H1 (cell line): ENCODE results near the gene SLIT3.

Experiments
- CEBPB ChIP-seq: IDR thresholded peaks from 2 replicates; pipeline ENCODE4 v1.6.1; 2012; ENCODE audit warnings: low read depth, low read length
- CHD2 ChIP-seq: IDR thresholded peaks from 2 replicates; pipeline ENCODE4 v1.6.1; 2012; ENCODE audit warnings: low read length, improper control_type of control experiment
- EZH2 ChIP-seq: fragments of 200-600 bp; sonication (generic); IDR thresholded peaks from 2 replicates; pipeline ENCODE4 v1.7.1; 2012; ENCODE audit warnings: low read depth, mild to moderate bottlenecking, moderate library complexity, low read length, inconsistent platforms; ENCODE audit not compliant: severe bottlenecking
- GTF2F1 ChIP-seq: IDR thresholded peaks from 2 replicates; pipeline ENCODE4 v1.6.1; 2012; ENCODE audit warnings: low read depth, low read length, improper control_type of control experiment, borderline replicate concordance
- MAFK ChIP-seq: IDR thresholded peaks from 2 replicates; pipeline ENCODE4 v1.6.1; 2012; ENCODE audit warnings: low read depth, mild to moderate bottlenecking, improper control_type of control experiment, low read length
- POLR2A ChIP-seq, 2 experiments: IDR thresholded peaks; 1 replicate in 1 of 2; 2 replicates in 1 of 2; pipeline ENCODE4 v1.6.1; 2011; ENCODE audit warnings: low read depth in 2 of 2, low read length in 2 of 2, mild to moderate bottlenecking in 2 of 2; ENCODE audit errors: control extremely low read depth in 1 of 2
- POLR2AphosphoS5 ChIP-seq: IDR thresholded peaks from 2 replicates; pipeline ENCODE4 v1.6.1; 2011; ENCODE audit warnings: low read depth, low read length
- RBBP5 ChIP-seq: IDR thresholded peaks from 2 replicates; pipeline ENCODE4 v1.7.1; 2012; ENCODE audit warnings: low read depth, mild to moderate bottlenecking, inconsistent platforms, low read length, moderate library complexity, borderline replicate concordance
- TCF12 ChIP-seq: IDR thresholded peaks from 2 replicates; pipeline ENCODE4 v1.6.1; 2011; ENCODE audit warnings: low read depth, mild to moderate bottlenecking, low read length
- YY1 ChIP-seq: IDR thresholded peaks from 2 replicates; pipeline ENCODE4 v1.6.1; 2011; ENCODE audit warnings: low read depth, mild to moderate bottlenecking, low read length
- TF ChIP-seq, protein P1 (sequence below): IDR thresholded peaks from 2 replicates; pipeline ENCODE4 v1.6.1; 2012; ENCODE audit warnings: inconsistent platforms
- TF ChIP-seq, protein P2 (sequence below), 3 experiments: IDR thresholded peaks; 1 replicate in 2 of 3; 2 replicates in 1 of 3; pipeline versions ENCODE4 v1.5.1 to v1.6.1; 2011; ENCODE audit warnings: low read length in 3 of 3, mild to moderate bottlenecking in 3 of 3, inconsistent platforms in 2 of 3, low read depth in 1 of 3, moderate library complexity in 1 of 3; ENCODE audit not compliant: insufficient read depth in 1 of 3; ENCODE audit errors: control extremely low read depth in 1 of 3

DNA sequence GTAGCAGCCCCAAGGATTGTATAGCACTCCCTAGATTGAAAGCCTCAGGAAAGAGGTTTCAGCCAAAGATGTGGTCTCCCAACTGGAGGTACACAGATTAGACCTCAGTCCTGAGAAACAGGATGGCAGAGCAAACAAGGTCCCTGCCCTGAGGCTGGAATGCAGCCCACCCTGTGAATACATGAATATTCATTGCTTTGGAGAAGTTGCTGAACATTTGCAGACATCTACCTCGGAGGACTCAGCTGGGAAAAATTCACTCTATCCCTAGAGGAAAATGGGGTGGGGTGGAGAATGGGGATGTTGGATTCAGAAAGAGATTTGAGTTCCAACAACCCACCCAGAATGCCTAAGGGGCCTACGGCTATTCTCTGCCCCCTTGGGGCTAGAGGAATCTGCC, 129.4 kb downstream of the SLIT3 start:
- TF ChIP-seq POLR2A (IDR thresholded peaks at IDR 0.05; ENCODE audit: control extremely low read depth in 1 of 2, low read depth in 2 of 2, low read length in 2 of 2): no peak
- no peak for TF ChIP-seq CEBPB
- TF ChIP-seq POLR2AphosphoS5: no peak
- TF ChIP-seq EZH2: no peak
- TF ChIP-seq, protein P1, sequence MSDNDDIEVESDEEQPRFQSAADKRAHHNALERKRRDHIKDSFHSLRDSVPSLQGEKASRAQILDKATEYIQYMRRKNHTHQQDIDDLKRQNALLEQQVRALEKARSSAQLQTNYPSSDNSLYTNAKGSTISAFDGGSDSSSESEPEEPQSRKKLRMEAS: no peak
- TF ChIP-seq, protein P2, sequence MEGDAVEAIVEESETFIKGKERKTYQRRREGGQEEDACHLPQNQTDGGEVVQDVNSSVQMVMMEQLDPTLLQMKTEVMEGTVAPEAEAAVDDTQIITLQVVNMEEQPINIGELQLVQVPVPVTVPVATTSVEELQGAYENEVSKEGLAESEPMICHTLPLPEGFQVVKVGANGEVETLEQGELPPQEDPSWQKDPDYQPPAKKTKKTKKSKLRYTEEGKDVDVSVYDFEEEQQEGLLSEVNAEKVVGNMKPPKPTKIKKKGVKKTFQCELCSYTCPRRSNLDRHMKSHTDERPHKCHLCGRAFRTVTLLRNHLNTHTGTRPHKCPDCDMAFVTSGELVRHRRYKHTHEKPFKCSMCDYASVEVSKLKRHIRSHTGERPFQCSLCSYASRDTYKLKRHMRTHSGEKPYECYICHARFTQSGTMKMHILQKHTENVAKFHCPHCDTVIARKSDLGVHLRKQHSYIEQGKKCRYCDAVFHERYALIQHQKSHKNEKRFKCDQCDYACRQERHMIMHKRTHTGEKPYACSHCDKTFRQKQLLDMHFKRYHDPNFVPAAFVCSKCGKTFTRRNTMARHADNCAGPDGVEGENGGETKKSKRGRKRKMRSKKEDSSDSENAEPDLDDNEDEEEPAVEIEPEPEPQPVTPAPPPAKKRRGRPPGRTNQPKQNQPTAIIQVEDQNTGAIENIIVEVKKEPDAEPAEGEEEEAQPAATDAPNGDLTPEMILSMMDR (IDR thresholded peaks at IDR 0.05; ENCODE audit: control extremely low read depth in 1 of 3, insufficient read depth in 1 of 3, low read depth in 1 of 3, low read length in 3 of 3): no peak
- TF ChIP-seq CHD2: no peak
- no peak for TF ChIP-seq GTF2F1
- no peak for TF ChIP-seq YY1
- TF ChIP-seq MAFK: no peak
- no peak for TF ChIP-seq TCF12
- no peak for TF ChIP-seq RBBP5
